ENCODE data around the gene SIPA1L3. TPM values are rescaled to one million over a fixed set of nuclear protein-coding genes. Genes with fewer than 3 reads are reported as not detected.

The SIPA1L3 gene
- total and polyA plus RNA-seq, 2 experiments from 2014 or later, result 13.7 to 23.3 TPM

GRCh38 chr19:38120471-38121025, 213.5 kb downstream of the SIPA1L3 start:
- no peaks in the 10 kb centered on the region for H3K36me3 ChIP-seq (replicated peaks; ENCODE audit: insufficient read depth, low read depth)
- 99% methylated on average over 4 of the region's 4 CpGs for WGBS (ENCODE audit: low lambda C conversion rate, missing lambda C conversion rate)

GRCh38 chr19:38122402-38123093, 215.5 kb downstream of the SIPA1L3 start:
- no peak overlapping the region for H2AFZ ChIP-seq
- no peak overlapping the region for H3K4me2 ChIP-seq
- H3K27ac ChIP-seq, result no peak overlapping the region
- H3K4me1 ChIP-seq (ENCODE audit: insufficient read depth), result no peaks in the 10 kb centered on the region
- no peaks in the 10 kb centered on the region for H3K79me2 ChIP-seq
- H4K20me1 ChIP-seq (ENCODE audit: insufficient read depth, poor library complexity, severe bottlenecking), result no peaks in the 10 kb centered on the region
- H3K4me3 ChIP-seq, result no peak overlapping the region
- no peaks in the 10 kb centered on the region for H3K36me3 ChIP-seq (replicated peaks; ENCODE audit: insufficient read depth, low read depth)
- TF ChIP-seq CTCF (IDR thresholded peaks at IDR 0.05; ENCODE audit: poor library complexity) (no peak), EZH2 (IDR thresholded peaks at IDR 0.05; ENCODE audit: borderline replicate concordance) (no peak)
- no peak for DNase-seq (ENCODE audit: low spot score)
- no peaks in the 10 kb centered on the region for H3K27me3 ChIP-seq
- no peaks in the 10 kb centered on the region for H3K9me2 ChIP-seq (replicated peaks; ENCODE audit: insufficient read depth)
- 97% methylated on average over 23 of the region's 24 CpGs for WGBS (ENCODE audit: low lambda C conversion rate, missing lambda C conversion rate)
- no peaks in the 10 kb centered on the region for H3K9me3 ChIP-seq (ENCODE audit: low read depth)

More at GRCh38 chr19:38120471-38121025, 213.5 kb downstream of the SIPA1L3 start:
- H3K79me2 ChIP-seq, result no peaks in the 10 kb centered on the region
- H3K27me3 ChIP-seq, result no peaks in the 10 kb centered on the region
- TF ChIP-seq EZH2 (IDR thresholded peaks at IDR 0.05; ENCODE audit: borderline replicate concordance), result no peak
- no peak for TF ChIP-seq EZH2phosphoT487 (IDR thresholded peaks at IDR 0.05; ENCODE audit: low read depth, severe bottlenecking, unreplicated experiment)
- no peak for TF ChIP-seq CTCF (IDR thresholded peaks at IDR 0.05; ENCODE audit: poor library complexity)
- H2AFZ ChIP-seq, result no peak overlapping the region
- H3K9me2 ChIP-seq (replicated peaks; ENCODE audit: insufficient read depth), result no peaks in the 10 kb centered on the region
- DNase-seq (ENCODE audit: low spot score), result no peak
- H3K9me3 ChIP-seq (ENCODE audit: low read depth), result no peaks in the 10 kb centered on the region
- no peaks in the 10 kb centered on the region for H3K4me1 ChIP-seq (ENCODE audit: insufficient read depth)
- no peak overlapping the region for H3K27ac ChIP-seq
- H3K4me2 ChIP-seq, result no peak overlapping the region
- H4K20me1 ChIP-seq (ENCODE audit: insufficient read depth, poor library complexity, severe bottlenecking), result no peaks in the 10 kb centered on the region
- no peak overlapping the region for H3K4me3 ChIP-seq

GRCh38 chr19:38125238-38125637, 218.2 kb downstream of the SIPA1L3 start:
- H3K4me2 ChIP-seq, result no peak overlapping the region
- H3K9me3 ChIP-seq (ENCODE audit: low read depth), result no peaks in the 10 kb centered on the region
- no peaks in the 10 kb centered on the region for H3K79me2 ChIP-seq
- DNase-seq (ENCODE audit: low spot score), result no peak
- H3K36me3 ChIP-seq (replicated peaks; ENCODE audit: insufficient read depth, low read depth), result no peaks in the 10 kb centered on the region
- H3K9me2 ChIP-seq (replicated peaks; ENCODE audit: insufficient read depth), result no peaks in the 10 kb centered on the region
- no peaks in the 10 kb centered on the region for H3K4me1 ChIP-seq (ENCODE audit: insufficient read depth)
- no peak overlapping the region for H2AFZ ChIP-seq
- H4K20me1 ChIP-seq (ENCODE audit: insufficient read depth, poor library complexity, severe bottlenecking), result no peaks in the 10 kb centered on the region
- TF ChIP-seq EZH2 (IDR thresholded peaks at IDR 0.05; ENCODE audit: borderline replicate concordance) (no peak), CTCF (IDR thresholded peaks at IDR 0.05; ENCODE audit: poor library complexity) (no peak), EZH2phosphoT487 (IDR thresholded peaks at IDR 0.05; ENCODE audit: low read depth, severe bottlenecking, unreplicated experiment) (no peak)
- H3K4me3 ChIP-seq, result no peak overlapping the region
- no peaks in the 10 kb centered on the region for H3K27me3 ChIP-seq
- 98% methylated on average over 9 of the region's 9 CpGs for WGBS (ENCODE audit: low lambda C conversion rate, missing lambda C conversion rate)
- H3K27ac ChIP-seq, result no peak overlapping the region
